ENCODE data around the gene CGRRF1.

DNA sequence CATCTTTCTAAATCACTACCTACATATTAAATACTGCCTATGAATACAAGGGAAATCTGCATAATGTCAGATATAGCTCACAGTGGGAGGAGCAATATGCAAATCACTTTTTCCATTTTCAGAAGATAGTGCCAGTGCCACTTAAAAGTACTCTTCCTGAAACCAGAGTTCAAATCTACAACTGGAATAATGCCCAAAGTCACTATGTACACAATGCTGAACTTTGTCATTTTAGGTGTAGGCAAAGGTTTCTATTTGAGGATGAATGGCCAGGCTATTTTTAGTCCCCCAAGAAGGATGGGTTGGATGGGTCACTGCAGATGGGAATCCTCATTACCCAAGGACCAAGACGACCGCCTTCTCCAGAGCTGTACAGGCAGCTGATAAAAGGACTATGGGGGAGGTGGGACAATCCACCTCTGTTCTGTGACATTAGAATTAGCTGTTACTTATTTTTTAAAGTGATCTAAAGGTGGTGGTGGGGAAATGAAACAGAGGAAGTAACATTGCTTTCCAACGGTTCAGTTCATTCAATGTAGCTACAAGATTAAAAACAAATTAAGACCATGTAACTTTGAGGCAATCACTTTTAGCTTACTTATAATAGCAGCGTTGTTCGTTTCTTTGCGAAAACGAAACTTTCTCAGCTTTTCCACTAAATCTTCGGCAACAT, 26.5 kb upstream of the CGRRF1 start:
- TF ChIP-seq POLR2A (IDR thresholded peaks at IDR 0.05; ENCODE audit: low read depth, low read length) (no peak), TAF1 (IDR thresholded peaks at IDR 0.05; ENCODE audit: borderline replicate concordance, low read depth, low read length) (no peak), POLR2AphosphoS5 (IDR thresholded peaks at IDR 0.05; ENCODE audit: low read depth, low read length) (no peak)

Measured in GM12892 (cell line).